ENCODE data around the gene RALGPS1.

GRCh38 chr9:127130661-127131538 lies 216.3 kb downstream of the RALGPS1 start:
- TF ChIP-seq JUND (IDR thresholded peaks at IDR 0.05; ENCODE audit: low read length), result no peak
- no peak for TF ChIP-seq CHD7 (IDR thresholded peaks at IDR 0.05; ENCODE audit: insufficient replicate concordance, low read length)
- TF ChIP-seq EZH2 (IDR thresholded peaks at IDR 0.05; ENCODE audit: low read depth, low read length, severe bottlenecking), result no peak
- TF ChIP-seq, protein P1, sequence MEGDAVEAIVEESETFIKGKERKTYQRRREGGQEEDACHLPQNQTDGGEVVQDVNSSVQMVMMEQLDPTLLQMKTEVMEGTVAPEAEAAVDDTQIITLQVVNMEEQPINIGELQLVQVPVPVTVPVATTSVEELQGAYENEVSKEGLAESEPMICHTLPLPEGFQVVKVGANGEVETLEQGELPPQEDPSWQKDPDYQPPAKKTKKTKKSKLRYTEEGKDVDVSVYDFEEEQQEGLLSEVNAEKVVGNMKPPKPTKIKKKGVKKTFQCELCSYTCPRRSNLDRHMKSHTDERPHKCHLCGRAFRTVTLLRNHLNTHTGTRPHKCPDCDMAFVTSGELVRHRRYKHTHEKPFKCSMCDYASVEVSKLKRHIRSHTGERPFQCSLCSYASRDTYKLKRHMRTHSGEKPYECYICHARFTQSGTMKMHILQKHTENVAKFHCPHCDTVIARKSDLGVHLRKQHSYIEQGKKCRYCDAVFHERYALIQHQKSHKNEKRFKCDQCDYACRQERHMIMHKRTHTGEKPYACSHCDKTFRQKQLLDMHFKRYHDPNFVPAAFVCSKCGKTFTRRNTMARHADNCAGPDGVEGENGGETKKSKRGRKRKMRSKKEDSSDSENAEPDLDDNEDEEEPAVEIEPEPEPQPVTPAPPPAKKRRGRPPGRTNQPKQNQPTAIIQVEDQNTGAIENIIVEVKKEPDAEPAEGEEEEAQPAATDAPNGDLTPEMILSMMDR (IDR thresholded peaks at IDR 0.05; ENCODE audit: control extremely low read depth in 1 of 3, insufficient read depth in 1 of 3, low read depth in 1 of 3, low read length in 3 of 3), result no peak
- no peak for TF ChIP-seq POLR2A (IDR thresholded peaks at IDR 0.05; ENCODE audit: control extremely low read depth in 1 of 2, low read depth in 2 of 2, low read length in 2 of 2)

Measured in H1 (cell line).